T-helper 1 cell treated with Interleukin-12 subunit alpha and Interleukin-12 subunit beta and Interleukin-4 antibody, amounts not matched to agents 30 μg/mL and 1 μg/mL, for 36 hours (primary cell): ENCODE data around the gene C9orf85.
"Not testable (repeated sequence)": the region's sequence is repeated elsewhere in the genome, so short reads cannot be mapped to it uniquely, and the experiment has no call there.

Experiments
- H3K27ac Mint-ChIP-seq: one replicate; pipeline ENCODE4 v1.8.0; 2021; ENCODE audit warnings: mild to moderate bottlenecking, mixed read lengths
- H3K27me3 Mint-ChIP-seq: one replicate; pipeline ENCODE4 v1.8.0; 2021; ENCODE audit warnings: low read depth, mixed read lengths
- H3K36me3 Mint-ChIP-seq: one replicate; pipeline ENCODE4 v1.8.0; 2021; ENCODE audit warnings: low read depth, mixed read lengths
- H3K4me1 Mint-ChIP-seq: one replicate; pipeline ENCODE4 v1.8.0; 2021; ENCODE audit warnings: low read depth, mixed read lengths
- H3K4me3 Mint-ChIP-seq: one replicate; pipeline ENCODE4 v1.8.0; 2021; ENCODE audit warnings: mild to moderate bottlenecking, moderate library complexity, mixed read lengths
- H3K9me3 Mint-ChIP-seq: one replicate; pipeline ENCODE4 v1.8.0; 2021; ENCODE audit warnings: mixed read lengths

Gene C9orf85

GRCh38 chr9:71941998-71942567, 30.6 kb downstream of the C9orf85 start:
- H3K27me3 Mint-ChIP-seq: no peaks in the 10 kb centered on the region
- H3K4me3 Mint-ChIP-seq: no peak overlapping the region
- no peaks in the 10 kb centered on the region for H3K9me3 Mint-ChIP-seq
- H3K36me3 Mint-ChIP-seq: peaks cover under 1% of the 10 kb centered on the region
- peaks cover 5% of the 10 kb centered on the region for H3K4me1 Mint-ChIP-seq
- no peak overlapping the region for H3K27ac Mint-ChIP-seq

GRCh38 chr9:71944754-71945375, 33.4 kb downstream of the C9orf85 start:
- Mint-ChIP-seq H3K27ac (no peak overlapping the region), H3K4me1 (peaks cover 5% of the 10 kb centered on the region), H3K4me3 (no peak overlapping the region), H3K36me3 (peaks cover 3% of the 10 kb centered on the region), H3K9me3 (no peaks in the 10 kb centered on the region), H3K27me3 (no peaks in the 10 kb centered on the region)

GRCh38 chr9:71954652-71955051, 43.2 kb downstream of the C9orf85 start:
- H3K27ac Mint-ChIP-seq, H3K27me3 Mint-ChIP-seq, H3K4me3 Mint-ChIP-seq, H3K36me3 Mint-ChIP-seq, H3K9me3 Mint-ChIP-seq, H3K4me1 Mint-ChIP-seq: not testable (repeated sequence)

- no peak overlapping the region for H3K27ac Mint-ChIP-seq
- peaks cover 4% of the 10 kb centered on the region for H3K36me3 Mint-ChIP-seq
- H3K27me3 Mint-ChIP-seq: no peaks in the 10 kb centered on the region
- H3K4me3 Mint-ChIP-seq: no peak overlapping the region
- no peaks in the 10 kb centered on the region for H3K4me1 Mint-ChIP-seq
- no peaks in the 10 kb centered on the region for H3K9me3 Mint-ChIP-seq
Observed at GRCh38 chr9:71955300-71955915, 44.0 kb downstream of the C9orf85 start.

- no peaks in the 10 kb centered on the region for H3K27me3 Mint-ChIP-seq
- peaks cover 7% of the 10 kb centered on the region for H3K9me3 Mint-ChIP-seq
- H3K36me3 Mint-ChIP-seq: peaks cover 20% of the 10 kb centered on the region
- H3K4me3 Mint-ChIP-seq: no peak overlapping the region
- H3K27ac Mint-ChIP-seq: no peak overlapping the region
- H3K4me1 Mint-ChIP-seq: no peaks in the 10 kb centered on the region
Observed at GRCh38 chr9:71962328-71962727, 50.9 kb downstream of the C9orf85 start.

- H3K4me1 Mint-ChIP-seq, H3K4me3 Mint-ChIP-seq, H3K27ac Mint-ChIP-seq, H3K27me3 Mint-ChIP-seq: not testable (repeated sequence)
- Mint-ChIP-seq H3K36me3 (peaks cover 23% of the 10 kb centered on the region), H3K9me3 (peaks cover 17% of the 10 kb centered on the region)
Observed at GRCh38 chr9:71963471-71963996, 52.1 kb downstream of the C9orf85 start.

- H3K9me3 Mint-ChIP-seq: peaks cover 27% of the 10 kb centered on the region
Observed at GRCh38 chr9:71965403-71965802, 54.0 kb downstream of the C9orf85 start.

GRCh38 chr9:71966601-71967000, 55.2 kb downstream of the C9orf85 start:
- H3K27ac Mint-ChIP-seq: no peak overlapping the region
- H3K4me1 Mint-ChIP-seq: no peaks in the 10 kb centered on the region
- no peak overlapping the region for H3K4me3 Mint-ChIP-seq
- peaks cover 29% of the 10 kb centered on the region for H3K36me3 Mint-ChIP-seq
- peaks cover 27% of the 10 kb centered on the region for H3K9me3 Mint-ChIP-seq
- no peaks in the 10 kb centered on the region for H3K27me3 Mint-ChIP-seq

More at GRCh38 chr9:71965403-71965802, 54.0 kb downstream of the C9orf85 start:
- Mint-ChIP-seq H3K4me1 (no peaks in the 10 kb centered on the region), H3K27me3 (no peaks in the 10 kb centered on the region), H3K36me3 (peaks cover 28% of the 10 kb centered on the region), H3K4me3 (no peak overlapping the region), H3K27ac (no peak overlapping the region)

GRCh38 chr9:71968541-71969090, 57.2 kb downstream of the C9orf85 start:
- Mint-ChIP-seq H3K4me1 (no peaks in the 10 kb centered on the region), H3K4me3 (no peak overlapping the region), H3K27ac (no peak overlapping the region), H3K36me3 (peaks cover 23% of the 10 kb centered on the region), H3K9me3 (peaks cover 22% of the 10 kb centered on the region), H3K27me3 (no peaks in the 10 kb centered on the region)

GRCh38 chr9:71975833-71976232, 64.4 kb downstream of the C9orf85 start:
- H3K4me3 Mint-ChIP-seq: no peak overlapping the region
- no peaks in the 10 kb centered on the region for H3K4me1 Mint-ChIP-seq
- H3K9me3 Mint-ChIP-seq: no peaks in the 10 kb centered on the region
- H3K27ac Mint-ChIP-seq: no peak overlapping the region
- no peaks in the 10 kb centered on the region for H3K27me3 Mint-ChIP-seq
- H3K36me3 Mint-ChIP-seq: peaks cover 2% of the 10 kb centered on the region

- H3K4me1 Mint-ChIP-seq: no peaks in the 10 kb centered on the region
Observed at GRCh38 chr9:71977003-71977402, 65.6 kb downstream of the C9orf85 start.

GRCh38 chr9:71980266-71981190, 69.1 kb downstream of the C9orf85 start:
- Mint-ChIP-seq H3K4me1 (no peaks in the 10 kb centered on the region), H3K4me3 (no peak overlapping the region), H3K36me3 (no peaks in the 10 kb centered on the region), H3K27ac (no peak overlapping the region), H3K9me3 (no peaks in the 10 kb centered on the region), H3K27me3 (no peaks in the 10 kb centered on the region)

More at GRCh38 chr9:71977003-71977402, 65.6 kb downstream of the C9orf85 start:
- Mint-ChIP-seq H3K9me3 (no peaks in the 10 kb centered on the region), H3K27me3 (no peaks in the 10 kb centered on the region), H3K36me3 (peaks cover 2% of the 10 kb centered on the region), H3K4me3 (no peak overlapping the region), H3K27ac (no peak overlapping the region)

- Mint-ChIP-seq H3K36me3 (no peaks in the 10 kb centered on the region), H3K27ac (no peak overlapping the region), H3K9me3 (no peaks in the 10 kb centered on the region), H3K27me3 (no peaks in the 10 kb centered on the region), H3K4me3 (no peak overlapping the region), H3K4me1 (no peaks in the 10 kb centered on the region)
Observed at GRCh38 chr9:71981944-71982343, 70.5 kb downstream of the C9orf85 start.

GRCh38 chr9:71984403-71984802, 73.0 kb downstream of the C9orf85 start:
- H3K27me3 Mint-ChIP-seq: no peaks in the 10 kb centered on the region
- H3K9me3 Mint-ChIP-seq: no peaks in the 10 kb centered on the region
- H3K27ac Mint-ChIP-seq: no peak overlapping the region
- no peaks in the 10 kb centered on the region for H3K36me3 Mint-ChIP-seq
- no peak overlapping the region for H3K4me3 Mint-ChIP-seq
- no peaks in the 10 kb centered on the region for H3K4me1 Mint-ChIP-seq
